Measurements from ENCODE around the gene GPRC5D. TPM values are rescaled to one million over a fixed set of nuclear protein-coding genes. Genes with fewer than 3 reads are reported as not detected.

GPRC5D gene
- polyA plus RNA-seq, 1 of the 3 experiments (the other 2 are of a cell fraction) = not detected

DNA sequence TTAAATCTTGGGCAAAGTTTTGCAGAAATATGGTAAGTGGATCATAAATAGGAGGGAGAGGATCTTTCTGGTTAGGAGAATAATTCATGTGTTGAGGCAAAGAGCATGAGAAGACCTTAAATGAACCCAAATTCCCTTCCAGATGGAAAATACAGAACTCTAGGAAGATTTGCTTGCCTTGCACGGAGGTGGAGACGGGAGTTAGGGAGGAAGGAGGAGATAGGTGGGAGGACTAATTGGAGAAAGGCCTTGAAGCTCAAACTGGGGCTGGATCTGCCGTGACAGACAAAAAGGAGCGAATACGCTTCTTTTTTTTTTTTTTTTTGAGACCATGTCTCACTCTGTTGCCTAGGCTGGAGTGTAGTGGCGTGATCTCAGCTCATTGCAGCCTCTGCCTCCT is 54.7 kb downstream of the GPRC5D start:
- Histone ChIP-seq H3F3A (replicated peaks; ENCODE audit: insufficient read depth) (peaks cover 46% of the 10 kb centered on the region), H3K36me3 (replicated peaks in 1 of 2; ENCODE audit: control insufficient read depth in 1 of 2, insufficient read depth in 2 of 2, low read length in 1 of 2) (no peaks in the 10 kb centered on the region), H3K4me1 (ENCODE audit: control insufficient read depth in 1 of 2, insufficient read depth in 2 of 2, low read depth in 1 of 2, low read length in 1 of 2) (peaks cover 0 to 34% of the 10 kb centered on the region in 2 experiments; a peak in 3 of 4 replicates), H4K20me1 (ENCODE audit: insufficient read depth) (no peaks in the 10 kb centered on the region), H3K27me3 (ENCODE audit: insufficient read depth) (no peaks in the 10 kb centered on the region), H3K9me3 (no peaks in the 10 kb centered on the region), H3K4me2 (no peak overlapping the region), H3K27ac (ENCODE audit: low read depth in 2 of 2, low read length in 1 of 2) (no peak overlapping the region), H3K9ac (no peak overlapping the region), H3K9me2 (no peaks in the 10 kb centered on the region), H2AFZ (ENCODE audit: low read depth) (no peak overlapping the region), H3K4me3 (ENCODE audit: low read depth in 2 of 2, low read length in 1 of 2) (no peak overlapping the region), H3K79me2 (ENCODE audit: insufficient read depth) (no peaks in the 10 kb centered on the region)
- WGBS (ENCODE audit: low lambda C conversion rate) = 85% methylated on average over 6 of the region's 6 CpGs
- CTCF ChIA-PET = no interaction called here
- POLR2A ChIA-PET = no interaction called here
- TF ChIP-seq, protein P1, sequence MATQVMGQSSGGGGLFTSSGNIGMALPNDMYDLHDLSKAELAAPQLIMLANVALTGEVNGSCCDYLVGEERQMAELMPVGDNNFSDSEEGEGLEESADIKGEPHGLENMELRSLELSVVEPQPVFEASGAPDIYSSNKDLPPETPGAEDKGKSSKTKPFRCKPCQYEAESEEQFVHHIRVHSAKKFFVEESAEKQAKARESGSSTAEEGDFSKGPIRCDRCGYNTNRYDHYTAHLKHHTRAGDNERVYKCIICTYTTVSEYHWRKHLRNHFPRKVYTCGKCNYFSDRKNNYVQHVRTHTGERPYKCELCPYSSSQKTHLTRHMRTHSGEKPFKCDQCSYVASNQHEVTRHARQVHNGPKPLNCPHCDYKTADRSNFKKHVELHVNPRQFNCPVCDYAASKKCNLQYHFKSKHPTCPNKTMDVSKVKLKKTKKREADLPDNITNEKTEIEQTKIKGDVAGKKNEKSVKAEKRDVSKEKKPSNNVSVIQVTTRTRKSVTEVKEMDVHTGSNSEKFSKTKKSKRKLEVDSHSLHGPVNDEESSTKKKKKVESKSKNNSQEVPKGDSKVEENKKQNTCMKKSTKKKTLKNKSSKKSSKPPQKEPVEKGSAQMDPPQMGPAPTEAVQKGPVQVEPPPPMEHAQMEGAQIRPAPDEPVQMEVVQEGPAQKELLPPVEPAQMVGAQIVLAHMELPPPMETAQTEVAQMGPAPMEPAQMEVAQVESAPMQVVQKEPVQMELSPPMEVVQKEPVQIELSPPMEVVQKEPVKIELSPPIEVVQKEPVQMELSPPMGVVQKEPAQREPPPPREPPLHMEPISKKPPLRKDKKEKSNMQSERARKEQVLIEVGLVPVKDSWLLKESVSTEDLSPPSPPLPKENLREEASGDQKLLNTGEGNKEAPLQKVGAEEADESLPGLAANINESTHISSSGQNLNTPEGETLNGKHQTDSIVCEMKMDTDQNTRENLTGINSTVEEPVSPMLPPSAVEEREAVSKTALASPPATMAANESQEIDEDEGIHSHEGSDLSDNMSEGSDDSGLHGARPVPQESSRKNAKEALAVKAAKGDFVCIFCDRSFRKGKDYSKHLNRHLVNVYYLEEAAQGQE (IDR thresholded peaks at IDR 0.05; ENCODE audit: low read depth, low read length) = no peak
- no peak for DNase-seq

DNA sequence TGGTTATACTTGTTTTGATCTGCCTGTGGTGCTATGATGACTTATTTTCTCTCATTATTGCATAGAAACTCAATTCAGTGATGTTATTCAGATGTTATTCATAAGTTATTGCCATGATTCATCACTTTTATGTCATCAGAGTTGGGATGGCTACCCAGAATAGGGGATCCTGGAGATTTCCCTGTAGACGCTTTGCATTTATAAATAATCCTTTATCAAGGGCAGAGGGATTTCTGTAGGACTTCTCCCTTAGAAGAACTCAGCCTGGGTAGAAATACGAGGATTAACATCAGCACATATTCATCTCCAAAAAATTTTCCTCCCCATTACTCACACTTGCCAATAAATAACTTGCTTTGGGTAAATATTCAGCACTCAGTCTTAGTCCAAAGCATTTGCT is 55.7 kb downstream of the GPRC5D start:
- Histone ChIP-seq H3K4me2 (peak overlapping the region; percentile 14; the same call in 1 of the 2 replicates), H3K27ac (ENCODE audit: low read depth in 2 of 2, low read length in 1 of 2) (peak overlapping the region in 1 of 2 experiments; percentile 62; a peak in 2 of 4 replicates), H3K36me3 (replicated peaks in 1 of 2; ENCODE audit: control insufficient read depth in 1 of 2, insufficient read depth in 2 of 2, low read length in 1 of 2) (no peaks in the 10 kb centered on the region), H2AFZ (ENCODE audit: low read depth) (no peak overlapping the region), H3F3A (replicated peaks; ENCODE audit: insufficient read depth) (peaks cover 40% of the 10 kb centered on the region), H3K27me3 (ENCODE audit: insufficient read depth) (no peaks in the 10 kb centered on the region), H3K9me2 (no peaks in the 10 kb centered on the region), H3K79me2 (ENCODE audit: insufficient read depth) (no peaks in the 10 kb centered on the region), H4K20me1 (ENCODE audit: insufficient read depth) (no peaks in the 10 kb centered on the region), H3K9ac (no peak overlapping the region; the same call in 1 of the 2 replicates), H3K4me3 (ENCODE audit: low read depth in 2 of 2, low read length in 1 of 2) (no peak overlapping the region), H3K9me3 (no peaks in the 10 kb centered on the region), H3K4me1 (ENCODE audit: control insufficient read depth in 1 of 2, insufficient read depth in 2 of 2, low read depth in 1 of 2, low read length in 1 of 2) (peaks cover 2 to 27% of the 10 kb centered on the region in 2 experiments; a peak in 3 of 4 replicates)
- TF ChIP-seq FOSL2 (IDR thresholded peaks at IDR 0.05; ENCODE audit: borderline replicate concordance, low read depth) (peak; percentile 47; the same call in 1 of the 2 replicates), TCF12 (IDR thresholded peaks at IDR 0.05) (peak; percentile 35; the same call in 1 of the 2 replicates), TAF1 (IDR thresholded peaks at IDR 0.05; ENCODE audit: borderline replicate concordance, low read depth, low read length) (no peak), RAD21 (IDR thresholded peaks at IDR 0.05; ENCODE audit: low read length) (no peak), TEAD4 (IDR thresholded peaks at IDR 0.05; ENCODE audit: borderline replicate concordance, insufficient read depth) (peak; percentile 15; the same call in 1 of the 2 replicates), JUND (IDR thresholded peaks at IDR 0.05) (peak; percentile 48), RFX5 (IDR thresholded peaks at IDR 0.05; ENCODE audit: low read length) (no peak)
- DNase-seq = no peak
- 11% methylated on average over 2 of the region's 2 CpGs for WGBS (ENCODE audit: low lambda C conversion rate)
- CTCF ChIA-PET = interaction anchor here (0.8 kb wide), 1 partner anchor 20 kb away, joined by 3 read pairs; no protein-coding TSS in a partner anchor
- POLR2A ChIA-PET = no interaction called here

DNA sequence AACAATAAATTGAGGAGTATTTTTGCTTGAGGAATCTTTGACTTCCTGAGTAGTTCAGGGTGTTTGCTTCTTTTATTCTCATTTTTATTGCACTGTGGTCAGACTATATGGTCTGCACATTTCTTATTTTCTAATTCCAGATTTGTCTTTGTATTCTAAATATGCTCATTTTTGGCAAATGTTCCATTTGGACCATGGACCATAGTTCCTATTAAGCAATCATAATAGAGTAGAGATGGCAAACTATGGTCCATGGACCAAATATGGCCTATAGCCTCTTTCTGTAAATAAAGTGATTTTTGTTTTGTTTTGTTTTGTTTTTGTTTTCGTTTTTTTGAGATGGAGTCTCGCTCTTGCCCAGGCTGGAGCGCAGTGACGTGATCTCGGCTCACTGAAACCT is 58.5 kb downstream of the GPRC5D start:
- POLR2A ChIA-PET = no interaction called here
- Histone ChIP-seq H3K4me2 (no peak overlapping the region), H3K27me3 (ENCODE audit: insufficient read depth) (no peaks in the 10 kb centered on the region), H3K4me3 (ENCODE audit: low read depth in 2 of 2, low read length in 1 of 2) (no peak overlapping the region), H3K9ac (no peak overlapping the region), H3K36me3 (replicated peaks in 1 of 2; ENCODE audit: control insufficient read depth in 1 of 2, insufficient read depth in 2 of 2, low read length in 1 of 2) (no peaks in the 10 kb centered on the region), H3K9me2 (no peaks in the 10 kb centered on the region), H2AFZ (ENCODE audit: low read depth) (no peak overlapping the region), H3K27ac (ENCODE audit: low read depth in 2 of 2, low read length in 1 of 2) (no peak overlapping the region), H3K4me1 (ENCODE audit: control insufficient read depth in 1 of 2, insufficient read depth in 2 of 2, low read depth in 1 of 2, low read length in 1 of 2) (peaks cover 7 to 14% of the 10 kb centered on the region in 2 experiments; a peak in 2 of 4 replicates), H3F3A (replicated peaks; ENCODE audit: insufficient read depth) (peaks cover 19% of the 10 kb centered on the region), H3K9me3 (no peaks in the 10 kb centered on the region), H3K79me2 (ENCODE audit: insufficient read depth) (no peaks in the 10 kb centered on the region), H4K20me1 (ENCODE audit: insufficient read depth) (no peaks in the 10 kb centered on the region)
- 75% methylated on average over 5 of the region's 5 CpGs for WGBS (ENCODE audit: low lambda C conversion rate)
- CTCF ChIA-PET = no interaction called here
- DNase-seq = no peak
- TF ChIP-seq RAD21 (IDR thresholded peaks at IDR 0.05; ENCODE audit: low read length) = no peak
- no peak for TF ChIP-seq TCF12 (IDR thresholded peaks at IDR 0.05)
- no peak for TF ChIP-seq SIN3A (IDR thresholded peaks at IDR 0.05; ENCODE audit: borderline replicate concordance, low read depth, low read length)
- no peak for TF ChIP-seq MXI1 (IDR thresholded peaks at IDR 0.05; ENCODE audit: low read depth, low read length)
- no peak for TF ChIP-seq RXRA (IDR thresholded peaks at IDR 0.05; ENCODE audit: borderline replicate concordance, low read depth)
- TF ChIP-seq TAF1 (IDR thresholded peaks at IDR 0.05; ENCODE audit: borderline replicate concordance, low read depth, low read length) = no peak
- TF ChIP-seq, protein P1 (IDR thresholded peaks at IDR 0.05; ENCODE audit: low read depth, low read length) = no peak
- TF ChIP-seq, protein P2, sequence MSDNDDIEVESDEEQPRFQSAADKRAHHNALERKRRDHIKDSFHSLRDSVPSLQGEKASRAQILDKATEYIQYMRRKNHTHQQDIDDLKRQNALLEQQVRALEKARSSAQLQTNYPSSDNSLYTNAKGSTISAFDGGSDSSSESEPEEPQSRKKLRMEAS (IDR thresholded peaks at IDR 0.05; ENCODE audit: low read depth) = no peak
- TF ChIP-seq EP300 (IDR thresholded peaks at IDR 0.05; ENCODE audit: borderline replicate concordance in 1 of 2, low read depth in 1 of 2, low read length in 1 of 2) = no peak
- TF ChIP-seq GABPA (IDR thresholded peaks at IDR 0.05; ENCODE audit: low read depth) = no peak

Data from SK-N-SH (cell line).